GM19372 (cell line): ENCODE measurements around the gene NAA40.
A peak's percentile ranks its signal among the peaks of the same experiment; 100 is the strongest.

Source experiments
- ATAC-seq: cut with Tn5 transposase; IDR thresholded peaks from one replicate; pipeline ENCODE4 v1.9.1; 2021; ENCODE audit warnings: mild to moderate bottlenecking, low read depth, moderate library complexity; ENCODE audit not compliant: unreplicated experiment

NAA40 gene

GRCh38 chr11:63979426-63979825 lies 40.6 kb downstream of the NAA40 start:
- no peak for ATAC-seq

- no peak for ATAC-seq
Observed at GRCh38 chr11:63985812-63986155, 47.0 kb downstream of the NAA40 start.

GRCh38 chr11:63986156-63986931 lies 47.5 kb downstream of the NAA40 start, which contains the start of gene OTUB1:
Gene OTUB1, plus strand, starts transcription at chr11:63986438. Its CDS starts 19 bp downstream, at chr11:63986457.
- peak; percentile 79 for ATAC-seq

- no peak for ATAC-seq
Observed at GRCh38 chr11:63986932-63987513, 48.2 kb downstream of the NAA40 start.

- ATAC-seq = no peak
Observed at GRCh38 chr11:63991558-63991957, 52.8 kb downstream of the NAA40 start.

GRCh38 chr11:63993100-63993499 lies 54.3 kb downstream of the NAA40 start:
- no peak for ATAC-seq

- no peak for ATAC-seq
Observed at GRCh38 chr11:63993993-63994392, 55.2 kb downstream of the NAA40 start.

GRCh38 chr11:63996512-63996911 lies 57.7 kb downstream of the NAA40 start:
- no peak for ATAC-seq

GRCh38 chr11:63997104-63997700 lies 58.4 kb downstream of the NAA40 start:
- no peak for ATAC-seq

GRCh38 chr11:63997801-63998337 lies 59.1 kb downstream of the NAA40 start:
- ATAC-seq = no peak

GRCh38 chr11:63998558-63999348 lies 60.0 kb downstream of the NAA40 start:
- no peak for ATAC-seq

- no peak for ATAC-seq
Observed at GRCh38 chr11:63999349-64000025, 60.7 kb downstream of the NAA40 start.

GRCh38 chr11:64000026-64000739 lies 61.4 kb downstream of the NAA40 start:
- ATAC-seq = peak; percentile 54

- ATAC-seq = no peak
Observed at GRCh38 chr11:64000740-64001483, 62.1 kb downstream of the NAA40 start.

GRCh38 chr11:64001484-64002420 lies 63.0 kb downstream of the NAA40 start:
- no peak for ATAC-seq

GRCh38 chr11:64003807-64004589 lies 65.2 kb downstream of the NAA40 start:
- ATAC-seq = no peak

- no peak for ATAC-seq
Observed at GRCh38 chr11:64004590-64004984, 65.8 kb downstream of the NAA40 start.
